GM12875 (cell line): Measurements from ENCODE around the gene KIRREL1.

Experiments used
- H3K4me3 ChIP-seq: one replicate; pipeline ENCODE4 v1.5.1; 2011; ENCODE audit warnings: low read depth, low read length, control low read depth
- CTCF ChIP-seq: IDR thresholded peaks from 2 replicates; pipeline ENCODE4 v1.5.1; 2011; ENCODE audit warnings: low read depth, mild to moderate bottlenecking, control low read depth, inconsistent platforms, low read length, moderate library complexity, borderline replicate concordance; ENCODE audit not compliant: insufficient read depth

Gene KIRREL1

GRCh38 chr1:157971769-157972168 is 21.7 kb upstream of the KIRREL1 start:
- no peak overlapping the region for H3K4me3 ChIP-seq
- TF ChIP-seq CTCF = no peak

GRCh38 chr1:157975228-157975950 is 18.1 kb upstream of the KIRREL1 start:
- TF ChIP-seq CTCF = no peak
- H3K4me3 ChIP-seq = no peak overlapping the region

- no peak overlapping the region for H3K4me3 ChIP-seq
- TF ChIP-seq CTCF = no peak
Measured at GRCh38 chr1:157976888-157977287, 16.6 kb upstream of the KIRREL1 start.

GRCh38 chr1:157978586-157979403 is 14.7 kb upstream of the KIRREL1 start:
- H3K4me3 ChIP-seq = no peak overlapping the region
- TF ChIP-seq CTCF = no peak

- H3K4me3 ChIP-seq = no peak overlapping the region
- no peak for TF ChIP-seq CTCF
Measured at GRCh38 chr1:157982136-157982535, 11.3 kb upstream of the KIRREL1 start.

GRCh38 chr1:157983787-157984186 is 9.7 kb upstream of the KIRREL1 start:
- no peak for TF ChIP-seq CTCF
- H3K4me3 ChIP-seq = no peak overlapping the region

- no peak for TF ChIP-seq CTCF
- H3K4me3 ChIP-seq = no peak overlapping the region
Measured at GRCh38 chr1:157984469-157984868, 9.0 kb upstream of the KIRREL1 start.
